ENCODE measurements around the gene LPO. TPM values are rescaled to one million over a fixed set of nuclear protein-coding genes. Genes with fewer than 3 reads are reported as not detected.

The LPO gene
- total RNA-seq, 1 donor from 2014 or later, result not detected

DNA sequence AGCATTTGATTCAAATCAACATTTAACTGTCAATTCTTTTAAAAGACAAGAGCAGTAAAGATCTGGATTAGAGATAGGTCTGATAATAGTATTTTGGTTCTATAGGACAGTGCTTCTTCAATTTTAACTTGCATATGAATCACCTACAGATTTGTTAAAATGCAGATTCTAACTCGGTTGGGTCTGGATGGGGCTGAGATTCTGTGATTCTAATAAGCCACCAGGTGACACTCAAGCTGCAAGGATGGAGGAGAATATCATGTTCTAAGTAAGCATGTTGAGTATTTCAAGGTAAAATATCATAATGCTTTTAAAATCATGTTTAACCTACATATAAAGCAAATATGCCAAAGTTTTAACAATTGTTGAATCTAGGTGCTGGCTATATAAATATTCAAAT lies 74.4 kb downstream of the LPO start:
- TF ChIP-seq, protein P1, sequence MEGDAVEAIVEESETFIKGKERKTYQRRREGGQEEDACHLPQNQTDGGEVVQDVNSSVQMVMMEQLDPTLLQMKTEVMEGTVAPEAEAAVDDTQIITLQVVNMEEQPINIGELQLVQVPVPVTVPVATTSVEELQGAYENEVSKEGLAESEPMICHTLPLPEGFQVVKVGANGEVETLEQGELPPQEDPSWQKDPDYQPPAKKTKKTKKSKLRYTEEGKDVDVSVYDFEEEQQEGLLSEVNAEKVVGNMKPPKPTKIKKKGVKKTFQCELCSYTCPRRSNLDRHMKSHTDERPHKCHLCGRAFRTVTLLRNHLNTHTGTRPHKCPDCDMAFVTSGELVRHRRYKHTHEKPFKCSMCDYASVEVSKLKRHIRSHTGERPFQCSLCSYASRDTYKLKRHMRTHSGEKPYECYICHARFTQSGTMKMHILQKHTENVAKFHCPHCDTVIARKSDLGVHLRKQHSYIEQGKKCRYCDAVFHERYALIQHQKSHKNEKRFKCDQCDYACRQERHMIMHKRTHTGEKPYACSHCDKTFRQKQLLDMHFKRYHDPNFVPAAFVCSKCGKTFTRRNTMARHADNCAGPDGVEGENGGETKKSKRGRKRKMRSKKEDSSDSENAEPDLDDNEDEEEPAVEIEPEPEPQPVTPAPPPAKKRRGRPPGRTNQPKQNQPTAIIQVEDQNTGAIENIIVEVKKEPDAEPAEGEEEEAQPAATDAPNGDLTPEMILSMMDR (conservative IDR thresholded peaks at IDR 0.05; ENCODE audit: low read depth, low read length), result peak; percentile 24
- no peak for DNase-seq (ENCODE audit: low read depth)
- H3K4me3 ChIP-seq (ENCODE audit: low read depth, low read length), result no peak overlapping the region

DNA sequence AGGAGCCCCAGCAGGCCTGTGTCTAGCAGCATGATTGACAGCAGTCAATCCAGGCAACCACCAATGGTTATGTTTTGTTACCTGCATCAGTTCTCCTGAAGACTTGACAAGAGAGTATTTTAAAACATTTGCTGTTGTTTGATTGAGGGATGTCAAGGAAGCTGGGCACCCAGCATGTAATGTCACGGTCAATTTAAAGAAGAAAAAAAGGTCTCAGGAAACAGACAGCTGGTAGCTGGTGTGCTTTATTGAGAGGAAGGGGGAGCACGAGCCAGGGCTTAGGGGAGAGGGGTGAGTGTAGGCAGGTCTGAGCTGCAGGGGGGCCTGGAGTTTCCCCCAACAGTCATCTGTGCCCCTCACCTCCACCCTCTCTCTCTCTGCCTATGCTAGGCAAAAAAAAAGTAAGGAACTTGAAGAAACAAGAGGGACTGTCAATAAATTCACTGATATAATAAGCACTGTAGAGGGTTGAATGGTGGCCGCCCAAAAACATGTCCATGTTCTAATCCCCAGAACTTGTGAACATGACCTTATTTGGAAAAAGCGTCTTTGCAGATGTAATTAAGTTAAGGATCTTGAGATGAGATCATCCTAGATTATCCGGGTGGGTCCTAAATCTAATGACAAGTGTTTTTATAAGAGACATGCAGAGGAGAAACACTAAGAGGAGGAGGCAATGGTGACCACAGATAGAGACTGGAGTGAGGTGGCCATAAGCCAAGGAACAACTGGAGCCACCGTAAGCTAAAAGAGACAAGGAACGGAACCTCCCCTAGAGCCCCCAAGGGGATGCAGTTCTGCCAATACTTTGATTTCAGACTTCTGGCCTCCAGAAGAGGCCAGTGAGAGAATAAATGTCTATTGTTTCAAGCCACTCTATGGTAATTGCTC lies 75.7 kb downstream of the LPO start:
- TF ChIP-seq, protein P1 (conservative IDR thresholded peaks at IDR 0.05; ENCODE audit: low read depth, low read length), result no peak
- no peak for DNase-seq (ENCODE audit: low read depth)
- H3K4me3 ChIP-seq (ENCODE audit: low read depth, low read length), result no peak overlapping the region

DNA sequence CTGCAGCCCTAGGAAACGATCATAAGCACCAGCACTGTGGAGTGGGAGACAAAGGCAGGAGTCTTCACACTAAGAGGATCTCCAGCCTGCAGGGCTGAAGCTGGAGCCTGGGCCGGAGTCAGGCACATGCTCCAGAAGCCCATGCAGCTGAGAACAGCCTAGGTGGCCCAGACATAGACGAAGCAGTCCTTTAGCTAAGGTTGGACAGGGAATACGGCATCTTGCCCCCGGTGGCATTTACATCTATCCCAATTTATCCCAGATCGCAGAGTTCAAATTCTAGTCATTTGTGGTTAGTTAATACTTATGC lies 76.3 kb downstream of the LPO start:
- TF ChIP-seq, protein P1 (conservative IDR thresholded peaks at IDR 0.05; ENCODE audit: low read depth, low read length), result no peak
- DNase-seq (ENCODE audit: low read depth), result no peak
- no peak overlapping the region for H3K4me3 ChIP-seq (ENCODE audit: low read depth, low read length)

DNA sequence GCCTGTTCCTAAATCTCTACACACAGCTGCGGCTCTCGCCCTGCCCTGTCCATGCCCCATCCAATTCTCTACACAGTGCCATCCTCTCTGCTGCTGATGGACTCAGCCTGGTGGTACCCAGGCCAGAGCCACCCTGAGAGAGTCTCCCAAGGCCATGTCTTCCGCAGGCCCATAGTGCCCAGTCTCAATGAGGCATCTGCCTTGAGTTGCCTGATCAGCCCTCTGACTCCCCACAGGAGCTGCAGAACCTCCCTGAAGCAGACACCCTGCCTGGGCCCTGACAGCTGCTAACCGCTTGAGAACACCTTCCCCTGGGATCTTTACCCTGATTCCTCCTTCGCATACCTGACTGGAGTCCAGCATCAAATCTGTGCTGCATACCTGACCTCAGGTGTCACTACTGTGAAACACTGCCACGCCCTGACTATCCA lies 76.9 kb downstream of the LPO start:
- DNase-seq (ENCODE audit: low read depth), result no peak
- H3K4me3 ChIP-seq (ENCODE audit: low read depth, low read length), result no peak overlapping the region
- TF ChIP-seq, protein P1 (conservative IDR thresholded peaks at IDR 0.05; ENCODE audit: low read depth, low read length), result no peak

DNA sequence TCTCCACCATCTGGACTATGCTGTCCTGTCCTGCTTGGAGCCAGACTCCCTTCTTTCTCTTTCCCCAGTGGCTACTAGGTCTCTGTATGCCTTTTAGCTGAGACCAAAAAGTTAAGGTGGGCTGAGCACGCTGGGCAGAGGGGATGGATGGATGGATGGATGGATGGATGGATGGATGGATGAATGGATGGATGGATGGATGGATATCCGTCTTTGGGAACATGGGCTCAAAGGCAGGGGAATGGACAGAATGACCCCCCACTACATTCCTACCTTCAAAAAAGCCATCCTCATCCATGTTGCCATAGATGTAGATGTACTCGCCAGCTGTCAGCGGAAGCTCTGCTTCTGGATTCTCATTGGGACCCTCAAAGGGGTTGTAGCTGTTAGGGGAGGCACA lies 77.4 kb downstream of the LPO start:
- TF ChIP-seq, protein P1 (conservative IDR thresholded peaks at IDR 0.05; ENCODE audit: low read depth, low read length), result no peak
- DNase-seq (ENCODE audit: low read depth), result no peak
- H3K4me3 ChIP-seq (ENCODE audit: low read depth, low read length), result no peak overlapping the region

DNA sequence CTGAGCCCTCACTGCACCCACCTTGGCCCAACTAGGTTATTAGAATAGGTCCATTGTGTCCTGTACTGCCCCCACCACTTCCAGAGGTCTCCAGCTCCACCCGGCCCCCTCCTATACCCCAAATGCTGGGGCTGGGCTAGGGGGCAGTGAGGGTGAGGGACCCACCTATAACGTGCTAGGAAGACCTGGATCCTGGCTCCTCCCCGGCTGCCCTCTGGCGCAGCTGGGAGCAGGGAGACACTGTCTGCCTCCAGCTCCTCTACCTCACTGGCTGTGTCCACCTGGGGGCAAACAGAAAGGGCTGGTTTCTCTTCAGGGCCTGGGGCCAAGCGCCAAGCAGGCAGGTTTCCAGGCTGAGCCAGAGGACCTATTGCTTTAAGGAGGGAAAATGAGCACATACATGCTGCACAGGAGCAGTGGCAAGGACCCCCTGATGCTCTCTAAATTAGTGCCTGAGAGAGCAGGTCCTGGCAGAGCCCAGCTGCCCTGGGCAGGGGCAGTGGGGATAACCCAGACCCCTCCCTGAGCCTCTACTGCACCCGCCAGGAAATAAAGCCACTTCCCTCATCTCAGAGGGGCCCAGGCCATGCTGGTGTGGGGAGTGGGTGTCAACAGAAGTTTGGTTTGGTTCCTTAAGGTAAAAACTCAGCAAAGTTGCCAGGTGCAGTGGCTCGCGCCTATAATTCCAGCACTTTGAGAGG lies 78.0 kb downstream of the LPO start:
- no peak for DNase-seq (ENCODE audit: low read depth)
- no peak overlapping the region for H3K4me3 ChIP-seq (ENCODE audit: low read depth, low read length)
- TF ChIP-seq, protein P1 (conservative IDR thresholded peaks at IDR 0.05; ENCODE audit: low read depth, low read length), result no peak

Measured in epithelial cell of proximal tubule (primary cell).